ENCODE measurements around the gene MYRIP. TPM values are rescaled to one million over a fixed set of nuclear protein-coding genes. Genes with fewer than 3 reads are reported as not detected.

MYRIP gene
- total and polyA plus RNA-seq, 10 of the 15 experiments (the other 5 are each of a cell fraction or from before 2014, with no cell fraction given): 0.03 to 0.08 (median 0.04) TPM; not detected in 6

GRCh38 chr3:40224796-40225515 lies 415.5 kb downstream of the MYRIP start:
- ChIA-PET POLR2A (no interaction called here), SMC1A (ENCODE audit: uncharacterized antibody, unreplicated experiment) (no interaction called here), RAD21 (ENCODE audit: unreplicated experiment) (no interaction called here), CTCF (no interaction called here)
- ATAC-seq: no peak
- no peaks in the 10 kb centered on the region for H4K20me1 ChIP-seq (ENCODE audit: control insufficient read depth, insufficient read depth)
- H3K4me2 ChIP-seq (ENCODE audit: control insufficient read depth, insufficient read depth): no peak overlapping the region
- no peaks in the 10 kb centered on the region for H3K79me2 ChIP-seq (ENCODE audit: control insufficient read depth, insufficient read depth, low read length)
- no peaks in the 10 kb centered on the region for H3K36me3 ChIP-seq (ENCODE audit: control insufficient read depth in 2 of 2, insufficient read depth in 2 of 2, low read length in 1 of 2)
- intact Hi-C loops (cut with micrococcal nuclease; ENCODE audit: unreplicated experiment) (no loop called here), in situ Hi-C loops (cut with MboI) (no loop called here)
- H3K27ac ChIP-seq (ENCODE audit: control insufficient read depth, insufficient read depth): no peak overlapping the region
- BruUV-seq (replicated peaks): no TSS peak
- no peaks in the 10 kb centered on the region; the same call in 2 of the 3 replicates for H3K9me3 ChIP-seq (replicated peaks; ENCODE audit: control insufficient read depth, insufficient read depth, low read length)
- no peak overlapping the region for H2AFZ ChIP-seq (ENCODE audit: control insufficient read depth, low read depth, low read length)
- TF ChIP-seq NFYA (IDR thresholded peaks at IDR 0.05; ENCODE audit: borderline replicate concordance, low read depth, low read length) (no peak), ESRRA (IDR thresholded peaks at IDR 0.05; ENCODE audit: low read length) (no peak), HSF1 (IDR thresholded peaks at IDR 0.05; ENCODE audit: low read depth, low read length) (no peak), TARDBP (IDR thresholded peaks at IDR 0.05; ENCODE audit: borderline replicate concordance) (no peak), YBX1 (IDR thresholded peaks at IDR 0.05) (no peak), ELK1 (IDR thresholded peaks at IDR 0.05; ENCODE audit: low read depth, low read length) (no peak), MEF2B (IDR thresholded peaks at IDR 0.05; ENCODE audit: partially characterized antibody, poor library complexity, severe bottlenecking) (no peak), NR2F1 (conservative IDR thresholded peaks at IDR 0.05) (no peak)
- DNase-seq (ENCODE audit: low read depth, low spot score): no peak
- 65% methylated on average over 6 of the region's 6 CpGs for WGBS (ENCODE audit: insufficient coverage, insufficient replicate concordance, low lambda C conversion rate, missing lambda C conversion rate)
- H3K9ac ChIP-seq (ENCODE audit: control insufficient read depth, insufficient read depth, low read length): no peak overlapping the region
- H3K27me3 ChIP-seq (replicated peaks in 1 of 2; ENCODE audit: control insufficient read depth in 2 of 2, insufficient read depth in 2 of 2, low read length in 1 of 2): peaks cover 0 to 2% of the 10 kb centered on the region in 2 experiments; a peak in 2 of 4 replicates
- no peak for FAIRE-seq
- H3K4me1 ChIP-seq (ENCODE audit: control insufficient read depth, insufficient read depth, low read length): peaks cover 6% of the 10 kb centered on the region
- no peak overlapping the region for H3K4me3 ChIP-seq

Measured in GM12878 (cell line).